Neural progenitor cell (in vitro differentiated cells): Measurements from ENCODE around the gene C10orf105. TPM values are rescaled to one million over a fixed set of nuclear protein-coding genes. Genes with fewer than 3 reads are reported as not detected.
A peak's percentile ranks its signal among the peaks of the same experiment; 100 is the strongest.

Experiments
- DNase-seq: peaks from one replicate; pipeline ENCODE4 v3.0.0-alpha.2; 2016; ENCODE audit warnings: low spot score
- H2AFZ ChIP-seq: fragments of 200-600 bp; sonication (generic); replicated peaks from 2 replicates; pipeline ENCODE4 v1.6.1; 2016; ENCODE audit warnings: antibody characterized with exemption
- H3F3A ChIP-seq: fragments of 200-600 bp; sonication (generic); 2 replicates; pipeline ENCODE4 v1.6.1; 2016; ENCODE audit warnings: antibody characterized with exemption, low read depth
- H3K27ac ChIP-seq: fragments of 200-600 bp; sonication (generic); 2 replicates; pipeline ENCODE4 v1.5.1; 2016; ENCODE audit warnings: mild to moderate bottlenecking
- H3K27me3 ChIP-seq: fragments of 200-600 bp; sonication (generic); 2 replicates; pipeline ENCODE4 v1.6.1; 2016; ENCODE audit warnings: mild to moderate bottlenecking, moderate library complexity
- H3K36me3 ChIP-seq: fragments of 200-600 bp; sonication (generic); 2 replicates; pipeline ENCODE4 v1.5.1; 2016
- H3K4me1 ChIP-seq: fragments of 200-600 bp; sonication (generic); 2 replicates; pipeline ENCODE4 v1.6.1; 2016; ENCODE audit warnings: mixed run types
- H3K4me2 ChIP-seq: fragments of 200-600 bp; sonication (generic); 2 replicates; pipeline ENCODE4 v1.6.1; 2016
- H3K4me3 ChIP-seq: fragments of 200-600 bp; sonication (generic); 2 replicates; pipeline ENCODE4 v1.5.1; 2016
- H3K79me2 ChIP-seq: fragments of 200-600 bp; sonication (generic); 2 replicates; pipeline ENCODE4 v1.6.1; 2016; ENCODE audit warnings: low read depth
- H3K9ac ChIP-seq: fragments of 200-600 bp; sonication (generic); 2 replicates; pipeline ENCODE4 v1.6.1; 2016
- H3K9me3 ChIP-seq: fragments of 200-600 bp; sonication (generic); 2 replicates; pipeline ENCODE4 v1.5.1; 2016; ENCODE audit warnings: low read depth
- H4K20me1 ChIP-seq: fragments of 200-600 bp; sonication (generic); 2 replicates; pipeline ENCODE4 v1.6.1; 2016; ENCODE audit warnings: low read depth
- H3K27ac Mint-ChIP-seq: 3 replicates; pipeline ENCODE4 v1.8.0; 2021; ENCODE audit warnings: mixed read lengths
- H3K27me3 Mint-ChIP-seq: 2 replicates; pipeline ENCODE4 v1.8.0; 2022; ENCODE audit warnings: low read depth, mild to moderate bottlenecking, inconsistent platforms, moderate library complexity, mixed read lengths; ENCODE audit not compliant: insufficient read depth
- H3K36me3 Mint-ChIP-seq: 3 replicates; pipeline ENCODE4 v1.8.0; 2021; ENCODE audit warnings: mixed read lengths
- H3K4me1 Mint-ChIP-seq: 3 replicates; pipeline ENCODE4 v1.8.0; 2021; ENCODE audit warnings: mixed read lengths
- H3K4me3 Mint-ChIP-seq: 3 replicates; pipeline ENCODE4 v1.8.0; 2021; ENCODE audit warnings: mild to moderate bottlenecking, moderate library complexity, mixed read lengths
- H3K9me3 Mint-ChIP-seq: 3 replicates; pipeline ENCODE4 v1.8.0; 2020; ENCODE audit warnings: mixed read lengths
- CTCF ChIP-seq: fragments of 200-600 bp; sonication (generic); IDR thresholded peaks from 2 replicates; pipeline ENCODE4 v1.5.1; 2017; ENCODE audit warnings: antibody characterized with exemption, mild to moderate bottlenecking
- EZH2 ChIP-seq: fragments of 200-600 bp; sonication (generic); IDR thresholded peaks from 2 replicates; pipeline ENCODE4 v1.6.1; 2017; ENCODE audit warnings: antibody characterized with exemption, mild to moderate bottlenecking, moderate library complexity
- EZH2phosphoT487 ChIP-seq: fragments of 200-600 bp; sonication (generic); IDR thresholded peaks from 2 replicates; pipeline ENCODE4 v1.6.1; 2017; ENCODE audit warnings: antibody characterized with exemption
- total RNA-seq: library from RNA; depleted of rRNA; stranded (reverse); fragments of >200 nt; gene quantifications from 2 replicates; pipeline ENCODE4 v1.2.3, GENCODE V29; 2015; ENCODE audit warnings: low replicate concordance

Gene C10orf105
- total RNA-seq, 1 donor from 2014 or later, result 0.39 TPM

- H3K9ac ChIP-seq, result no peak overlapping the region
- H3K27me3 Mint-ChIP-seq, result peaks cover 11% of the 10 kb centered on the region
- H3K4me3 Mint-ChIP-seq, result no peak overlapping the region
- H3K4me2 ChIP-seq, result no peak overlapping the region
- H3K36me3 Mint-ChIP-seq, result peaks cover 3% of the 10 kb centered on the region
- peaks cover 3% of the 10 kb centered on the region for H3K4me1 ChIP-seq
- H3F3A ChIP-seq, result peaks cover 4% of the 10 kb centered on the region
- DNase-seq, result no peak
- no peaks in the 10 kb centered on the region for H3K79me2 ChIP-seq
- H3K4me1 Mint-ChIP-seq, result peaks cover 4% of the 10 kb centered on the region
- H3K36me3 ChIP-seq, result no peaks in the 10 kb centered on the region
- no peaks in the 10 kb centered on the region for H3K27me3 ChIP-seq
- no peak overlapping the region for H3K27ac ChIP-seq
- H3K4me3 ChIP-seq, result no peak overlapping the region
- H3K9me3 ChIP-seq, result no peaks in the 10 kb centered on the region
- H4K20me1 ChIP-seq, result no peaks in the 10 kb centered on the region
- peaks cover 4% of the 10 kb centered on the region for H3K9me3 Mint-ChIP-seq
- no peak overlapping the region for H3K27ac Mint-ChIP-seq
- TF ChIP-seq CTCF (no peak), EZH2 (no peak), EZH2phosphoT487 (no peak)
- H2AFZ ChIP-seq, result no peak overlapping the region
Measured at GRCh38 chr10:71692598-71693306, 26.8 kb downstream of the C10orf105 start.

- H3K4me3 ChIP-seq, result no peak overlapping the region
- no peaks in the 10 kb centered on the region for H3K27me3 ChIP-seq
- H3K9me3 Mint-ChIP-seq, result peaks cover 4% of the 10 kb centered on the region
- no peaks in the 10 kb centered on the region for H3K9me3 ChIP-seq
- no peak overlapping the region for H3K4me2 ChIP-seq
- no peak overlapping the region for H3K27ac ChIP-seq
- no peak overlapping the region for H3K4me3 Mint-ChIP-seq
- H3K79me2 ChIP-seq, result no peaks in the 10 kb centered on the region
- no peaks in the 10 kb centered on the region for H3K36me3 ChIP-seq
- H3F3A ChIP-seq, result peaks cover 4% of the 10 kb centered on the region
- TF ChIP-seq EZH2 (no peak), EZH2phosphoT487 (no peak), CTCF (no peak)
- H3K36me3 Mint-ChIP-seq, result peaks cover 3% of the 10 kb centered on the region
- H4K20me1 ChIP-seq, result no peaks in the 10 kb centered on the region
- DNase-seq, result no peak
- no peak overlapping the region for H3K27ac Mint-ChIP-seq
- H3K4me1 ChIP-seq, result peaks cover 5% of the 10 kb centered on the region
- peaks cover 10% of the 10 kb centered on the region for H3K4me1 Mint-ChIP-seq
- no peak overlapping the region for H3K9ac ChIP-seq
- H3K27me3 Mint-ChIP-seq, result peaks cover 12% of the 10 kb centered on the region
- H2AFZ ChIP-seq, result no peak overlapping the region
Measured at GRCh38 chr10:71691405-71691804, 28.2 kb downstream of the C10orf105 start.

- TF ChIP-seq EZH2phosphoT487 (no peak), EZH2 (no peak), CTCF (no peak)
- H3K4me3 ChIP-seq, result no peak overlapping the region
- no peaks in the 10 kb centered on the region for H3K36me3 ChIP-seq
- no peak overlapping the region for H3K27ac ChIP-seq
- H3K4me2 ChIP-seq, result no peak overlapping the region
- H3K79me2 ChIP-seq, result no peaks in the 10 kb centered on the region
- no peaks in the 10 kb centered on the region for H4K20me1 ChIP-seq
- peaks cover 4% of the 10 kb centered on the region for H3F3A ChIP-seq
- no peak for DNase-seq
- no peaks in the 10 kb centered on the region for H3K27me3 ChIP-seq
- H2AFZ ChIP-seq, result no peak overlapping the region
- Mint-ChIP-seq H3K4me3 (no peak overlapping the region), H3K9me3 (peaks cover 4% of the 10 kb centered on the region), H3K4me1 (peaks cover 22% of the 10 kb centered on the region), H3K36me3 (peaks cover 3% of the 10 kb centered on the region), H3K27me3 (peaks cover 8% of the 10 kb centered on the region), H3K27ac (peak overlapping the region; percentile 3)
- H3K9ac ChIP-seq, result no peak overlapping the region
- H3K9me3 ChIP-seq, result no peaks in the 10 kb centered on the region
- H3K4me1 ChIP-seq, result peaks cover 17% of the 10 kb centered on the region
Measured at GRCh38 chr10:71690094-71690720, 29.4 kb downstream of the C10orf105 start.
